ENCODE results near the gene MAGIX. TPM values are rescaled to one million over a fixed set of nuclear protein-coding genes. Genes with fewer than 3 reads are reported as not detected.

MAGIX gene
- total RNA-seq, 1 experiment from 2014 or later, result 1.8 TPM

DNA sequence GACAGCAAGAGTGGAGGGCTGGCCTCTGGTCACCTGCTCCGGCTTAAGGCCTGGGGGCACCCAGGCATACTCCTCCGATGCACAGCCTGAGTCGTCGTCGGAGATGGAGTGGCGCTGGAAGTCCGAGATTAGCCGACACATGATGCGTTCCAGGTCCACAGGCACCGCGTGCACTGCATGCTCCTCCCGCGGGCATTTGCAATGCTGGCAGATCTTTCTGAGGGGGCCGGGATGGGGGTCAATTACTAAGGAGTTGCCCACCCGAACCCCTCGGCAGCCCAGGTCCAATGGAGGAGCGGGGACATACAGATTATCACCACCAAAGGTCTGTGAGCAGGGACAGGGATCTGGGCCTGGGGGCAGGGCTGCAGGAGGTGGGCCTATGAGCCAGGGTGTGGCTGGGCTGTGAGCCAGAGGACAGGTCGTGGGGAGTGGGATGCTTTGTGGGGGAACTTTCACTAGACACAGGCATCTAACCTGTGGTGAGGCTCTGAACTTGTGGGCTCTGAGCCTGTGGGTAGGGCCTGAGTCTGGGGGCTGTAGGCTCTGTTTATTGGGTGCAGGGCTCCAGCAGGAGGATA, 21.2 kb downstream of the MAGIX start:
- DNase-seq (ENCODE audit: low spot score), result no peak

DNA sequence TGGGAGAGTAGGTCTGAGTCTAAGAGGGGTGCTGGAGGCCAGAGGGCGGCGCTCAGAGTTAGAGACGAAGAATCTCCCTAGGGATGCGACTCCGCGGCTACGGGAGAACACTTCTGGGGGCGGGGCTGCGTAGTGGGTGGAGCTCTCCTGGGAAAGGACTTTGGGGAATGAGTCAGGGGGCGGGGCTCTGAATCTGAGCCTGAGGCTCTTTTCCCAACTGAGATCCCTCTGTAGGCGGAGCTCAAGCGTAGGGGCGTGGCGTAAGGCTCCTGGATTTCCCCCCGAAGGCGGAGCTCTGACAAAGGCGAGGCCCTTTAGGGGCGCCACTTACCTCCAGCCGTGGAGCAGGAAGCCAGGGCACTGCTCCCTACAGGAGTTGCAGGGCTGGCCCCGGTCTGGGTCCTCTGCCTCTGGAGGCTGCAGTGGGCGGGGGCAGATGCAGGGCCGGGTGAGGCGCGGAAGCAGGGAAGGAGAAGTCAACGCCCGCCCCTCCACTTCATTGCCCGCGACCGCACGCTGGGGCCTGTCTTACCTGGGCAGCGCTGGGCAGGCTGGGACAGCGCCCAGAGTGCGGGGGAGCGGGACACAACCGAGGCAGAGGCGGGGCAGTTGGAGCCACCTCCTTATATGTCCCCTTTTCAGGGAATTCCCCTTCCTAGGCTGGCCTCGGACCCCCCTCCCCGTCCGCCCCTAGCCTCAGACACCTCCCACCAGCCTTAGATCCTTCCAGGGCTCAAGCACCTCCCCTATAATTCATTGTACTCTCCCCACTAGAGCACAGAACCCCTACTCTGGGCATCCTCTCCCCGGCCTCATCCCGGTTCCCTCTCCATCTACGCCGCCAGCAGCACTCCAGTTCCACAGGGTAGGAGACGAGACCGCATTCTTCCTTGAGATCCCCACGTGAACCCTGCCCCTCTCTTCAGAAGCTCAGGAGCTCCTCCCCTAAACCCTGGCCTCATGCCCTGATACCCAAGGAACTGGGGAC, 22.0 kb downstream of the MAGIX start:
- peak; percentile 42 for DNase-seq (ENCODE audit: low spot score)

- no peak for DNase-seq (ENCODE audit: low spot score)
These were observed 23.8 kb downstream of the MAGIX start, which contains the start of gene PRICKLE3 for GRCh38 chrX:49186125-49187027. PRICKLE3 (minus strand) TSS chrX:49186373; CDS start chrX:49186297, 76 bp downstream.

- DNase-seq (ENCODE audit: low spot score), result no peak
These were observed 24.5 kb downstream of the MAGIX start for GRCh38 chrX:49187028-49187394.

DNA sequence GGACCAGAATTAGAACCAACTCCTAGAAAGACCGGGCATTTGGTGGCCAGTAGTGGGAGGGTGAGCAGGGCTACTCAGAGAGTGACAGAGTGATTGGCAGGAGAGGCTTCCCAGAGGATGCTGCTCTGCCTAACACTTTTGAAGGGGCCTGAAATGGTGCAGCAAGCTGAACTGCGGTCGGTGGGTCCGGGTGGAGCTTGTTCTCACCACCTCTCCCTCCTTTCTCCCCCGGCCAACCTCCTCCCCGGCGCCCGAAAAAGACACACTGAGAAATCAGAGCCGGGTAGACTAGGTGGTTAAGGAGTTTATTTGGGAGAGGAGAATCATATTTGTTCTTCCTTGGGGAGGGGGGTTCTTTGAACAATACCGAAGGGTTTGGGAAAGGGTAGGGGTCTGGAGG, 25.0 kb downstream of the MAGIX start:
- DNase-seq (ENCODE audit: low spot score), result no peak

DNA sequence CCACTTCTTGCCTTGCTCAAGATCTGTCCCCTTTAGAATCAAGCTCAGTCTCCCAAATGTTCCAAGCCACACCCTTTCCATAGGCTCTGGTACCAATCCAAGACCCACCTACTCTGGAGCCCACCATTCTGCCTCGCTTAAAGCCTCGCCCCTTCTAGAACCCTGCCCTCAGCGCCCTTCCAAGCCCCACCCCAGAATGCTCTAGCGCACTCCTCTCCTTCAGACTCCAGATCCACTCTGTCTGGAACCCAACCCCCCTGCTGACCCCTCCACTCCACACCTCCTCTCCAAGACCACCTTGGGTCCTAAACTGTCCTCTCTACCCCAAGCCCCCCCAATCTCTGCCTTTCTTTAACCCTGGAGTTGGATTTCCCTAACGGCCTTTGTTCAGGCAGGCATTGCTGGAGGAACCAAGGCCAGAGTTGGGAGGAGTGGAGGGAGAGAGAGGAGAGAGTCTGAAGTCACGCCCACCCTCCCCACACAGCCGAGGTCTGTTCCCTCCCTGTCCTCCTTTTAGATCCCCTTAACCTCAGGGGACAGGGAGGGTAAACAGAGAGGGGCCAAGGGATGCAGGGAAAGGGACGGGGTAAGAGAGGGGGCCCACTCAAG, 26.0 kb downstream of the MAGIX start:
- no peak for DNase-seq (ENCODE audit: low spot score)

GRCh38 chrX:49189606-49190005, 27.0 kb downstream of the MAGIX start:
- no peak for DNase-seq (ENCODE audit: low spot score)

DNA sequence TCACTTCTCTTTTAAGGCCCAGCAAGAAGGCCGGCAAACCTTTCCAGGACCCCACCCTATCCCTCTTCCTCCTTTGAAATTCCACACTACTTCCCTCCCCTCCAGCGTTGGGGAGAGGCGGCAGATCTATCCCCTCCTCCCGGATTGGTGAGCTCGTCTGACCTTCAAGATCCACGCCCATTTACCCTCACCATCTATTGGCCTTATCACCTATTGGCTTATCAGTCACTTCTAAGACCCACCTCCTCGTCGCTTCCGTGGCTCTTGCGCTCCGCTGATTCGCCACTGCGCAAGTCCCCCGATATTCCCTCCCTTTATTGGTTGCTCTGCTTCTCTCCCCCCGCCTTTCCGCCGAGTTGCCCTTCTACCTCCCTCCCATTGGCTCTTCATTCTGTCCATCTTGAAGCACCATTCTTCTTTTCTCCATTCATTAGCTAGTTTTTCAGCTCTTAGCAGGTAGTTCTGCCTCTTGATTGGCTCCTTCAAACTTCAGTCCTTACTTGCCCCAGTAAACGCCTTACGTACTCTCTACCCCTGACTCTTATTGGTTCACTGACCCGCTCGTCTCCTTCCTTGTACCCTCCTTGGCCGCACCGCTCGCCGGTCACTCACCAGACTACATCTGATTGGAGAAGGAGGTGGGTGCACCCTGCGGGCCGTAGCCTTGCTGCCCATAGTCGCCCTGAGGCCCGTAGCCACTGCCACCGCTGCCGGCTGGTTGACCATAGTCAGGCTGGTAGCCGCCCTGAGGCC, 28.4 kb downstream of the MAGIX start:
- DNase-seq (ENCODE audit: low spot score), result peak; percentile 99

DNA sequence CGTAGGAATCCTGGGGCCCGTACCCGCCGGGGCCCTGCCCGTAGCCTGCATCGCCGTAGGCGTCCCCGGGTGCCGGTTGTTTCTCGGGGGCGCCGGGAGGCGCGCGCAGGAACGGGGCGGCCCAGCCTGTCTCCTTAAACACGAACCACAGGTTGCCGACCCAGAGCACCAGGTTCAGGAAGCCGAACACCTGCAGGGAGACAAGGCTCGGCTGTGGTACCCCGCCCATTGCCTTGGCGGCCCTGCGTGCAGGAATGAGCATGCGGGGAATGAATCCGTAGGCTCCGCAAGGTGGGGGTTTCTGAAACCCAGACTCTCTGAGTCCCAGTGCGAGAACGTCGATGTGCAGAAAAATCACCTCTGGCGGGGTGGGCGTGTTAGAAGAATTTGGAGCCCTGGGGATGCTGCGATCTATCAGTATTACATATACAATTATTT, 29.0 kb downstream of the MAGIX start:
- DNase-seq (ENCODE audit: low spot score), result no peak

DNA sequence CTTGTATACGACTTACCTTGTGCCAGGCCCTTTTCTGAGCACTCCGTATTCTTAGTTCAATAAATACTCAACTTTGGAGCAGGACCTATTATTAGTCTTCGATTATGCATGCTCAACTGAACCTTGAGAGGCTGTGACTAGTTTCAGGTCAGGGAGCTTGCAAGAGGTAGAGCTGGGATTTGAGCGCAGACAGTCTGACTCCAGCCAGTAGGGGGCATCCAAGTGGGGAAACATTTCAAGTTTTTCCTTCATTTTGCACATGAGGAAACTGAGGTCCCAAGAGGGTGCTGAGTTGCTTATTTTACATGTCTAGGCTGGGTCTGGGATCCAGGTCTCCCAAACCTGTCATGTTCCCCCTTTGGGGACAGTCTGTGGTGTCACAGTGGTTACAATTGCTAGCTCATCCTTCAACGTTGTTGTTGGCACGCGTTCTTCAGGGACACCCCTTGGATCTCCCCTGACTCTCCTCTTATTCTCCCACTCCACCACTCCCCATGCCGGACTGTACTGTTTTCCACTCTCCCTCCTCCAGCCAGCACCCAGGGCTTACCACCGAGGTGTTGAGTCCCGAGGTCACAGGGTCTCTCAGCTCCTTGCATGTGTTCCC, 30.3 kb downstream of the MAGIX start:
- DNase-seq (ENCODE audit: low spot score), result no peak

DNA sequence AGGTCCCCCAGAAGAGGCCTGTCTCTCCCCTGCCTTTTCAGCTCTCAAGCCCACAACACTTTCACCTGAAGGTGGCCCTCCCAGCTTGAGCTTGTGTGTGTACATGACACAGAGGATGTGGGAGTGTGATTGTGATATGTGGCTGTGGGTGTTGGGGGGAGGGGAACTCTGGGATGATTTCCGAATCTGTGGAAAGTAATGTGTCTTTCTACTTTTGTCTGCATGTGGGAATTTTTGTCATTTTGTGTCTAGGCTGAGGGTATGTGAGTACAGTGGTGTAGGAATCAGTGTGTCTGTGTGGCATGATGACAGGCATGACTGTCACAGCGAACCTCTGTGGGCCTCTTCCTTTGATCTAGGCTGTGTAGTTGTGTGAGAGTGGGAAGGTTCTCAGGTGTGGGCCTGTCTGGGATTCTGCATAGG, 31.0 kb downstream of the MAGIX start:
- DNase-seq (ENCODE audit: low spot score), result no peak

DNA sequence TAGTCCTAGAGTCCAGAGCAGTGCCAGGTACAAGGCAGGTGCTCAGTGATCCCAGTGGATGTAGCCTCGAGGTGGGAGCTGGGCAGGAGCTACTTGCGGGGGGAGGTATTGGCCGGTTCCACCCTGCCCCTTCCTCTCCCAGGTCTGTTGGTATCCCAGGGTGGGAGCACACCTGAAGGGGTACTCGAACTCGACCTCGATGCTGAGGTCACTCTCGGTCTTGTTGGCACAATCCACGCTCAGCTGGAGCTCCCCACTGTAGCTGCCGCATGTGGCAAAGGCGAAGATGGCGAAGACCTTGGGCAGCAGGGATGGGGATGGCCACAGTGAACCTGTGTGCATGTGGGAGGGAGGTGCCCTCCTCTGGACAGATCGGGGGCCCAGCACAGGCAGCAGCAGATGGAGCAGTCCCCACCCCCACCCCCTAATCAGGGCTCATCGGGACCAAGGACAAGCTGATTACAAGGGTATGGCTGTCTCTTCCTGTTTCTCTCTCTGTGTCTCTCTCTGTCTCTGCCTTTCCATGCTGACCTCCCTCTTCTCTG, 35.1 kb downstream of the MAGIX start:
- no peak for DNase-seq (ENCODE audit: low spot score)

DNA sequence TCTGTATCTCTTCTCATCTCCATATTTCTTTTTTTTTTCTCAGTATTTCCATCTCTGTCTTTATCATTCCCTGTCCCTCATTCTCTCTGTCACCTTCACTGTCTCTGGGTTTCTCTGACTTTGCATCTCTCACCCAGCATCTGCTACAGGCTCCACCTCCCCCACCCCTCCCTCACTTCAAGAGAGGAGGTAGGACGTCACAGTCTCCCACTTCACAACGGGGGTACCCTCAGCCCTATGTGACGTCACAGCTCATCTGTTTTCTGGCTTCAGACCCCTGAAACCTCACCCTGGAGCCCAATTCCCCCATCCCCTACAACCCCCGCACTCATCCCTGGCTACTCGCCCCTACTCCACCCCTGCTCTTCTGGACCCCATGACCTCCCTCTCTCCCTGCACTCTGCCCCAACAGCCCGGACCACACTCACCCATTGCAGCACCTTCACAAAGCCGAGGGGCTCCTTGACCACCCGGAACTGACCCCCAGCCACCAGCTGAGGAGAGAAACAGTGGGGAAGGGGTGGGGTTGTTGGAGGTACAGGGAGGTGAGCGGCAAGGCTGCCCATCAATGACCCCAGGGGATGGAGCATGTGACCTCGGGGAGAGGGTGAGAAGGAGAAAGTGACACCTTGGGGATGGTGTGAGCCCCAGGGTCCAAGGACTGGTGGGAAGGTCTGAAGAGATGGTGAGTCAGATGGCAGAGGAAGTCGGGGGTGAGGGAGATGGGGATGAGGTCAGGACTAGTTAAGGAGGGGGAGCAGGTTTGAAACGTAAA, 36.2 kb downstream of the MAGIX start:
- DNase-seq (ENCODE audit: low spot score), result no peak

- no peak for DNase-seq (ENCODE audit: low spot score)
These were observed 36.7 kb downstream of the MAGIX start for GRCh38 chrX:49199315-49199595.

- peak; percentile 74 for DNase-seq (ENCODE audit: low spot score)
These were observed 37.6 kb downstream of the MAGIX start, which contains the start of gene SYP for GRCh38 chrX:49199906-49200771. SYP (minus strand) TSS chrX:49200193; CDS start chrX:49200186, 7 bp downstream.

- no peak for DNase-seq (ENCODE audit: low spot score)
These were observed 39.5 kb downstream of the MAGIX start for GRCh38 chrX:49202022-49202421.

GRCh38 chrX:49203536-49203935, 41.0 kb downstream of the MAGIX start:
- DNase-seq (ENCODE audit: low spot score), result no peak

DNA sequence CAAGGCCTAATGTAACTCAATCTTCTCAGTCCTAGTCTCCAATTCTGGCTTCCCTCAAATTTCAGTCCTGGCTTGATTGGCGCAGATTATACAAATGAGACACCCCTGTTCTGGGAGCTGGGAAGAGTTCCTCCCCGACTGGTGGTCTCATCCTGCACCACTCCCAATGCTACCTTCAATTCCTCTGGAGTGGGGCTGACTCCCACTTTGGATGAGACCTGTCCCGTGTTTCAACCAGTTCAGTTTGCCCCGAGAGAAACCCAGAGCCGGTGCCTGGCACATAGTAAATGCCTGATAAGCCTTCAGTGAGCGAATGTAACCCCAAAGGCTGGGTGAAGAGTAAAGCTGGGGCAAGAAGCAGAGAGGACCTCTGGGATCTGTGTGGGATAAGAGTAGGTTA, 41.5 kb downstream of the MAGIX start:
- no peak for DNase-seq (ENCODE audit: low spot score)

Data from A172 (cell line).